ENCODE data around the gene ANKRD17.

ANKRD17 gene

DNA sequence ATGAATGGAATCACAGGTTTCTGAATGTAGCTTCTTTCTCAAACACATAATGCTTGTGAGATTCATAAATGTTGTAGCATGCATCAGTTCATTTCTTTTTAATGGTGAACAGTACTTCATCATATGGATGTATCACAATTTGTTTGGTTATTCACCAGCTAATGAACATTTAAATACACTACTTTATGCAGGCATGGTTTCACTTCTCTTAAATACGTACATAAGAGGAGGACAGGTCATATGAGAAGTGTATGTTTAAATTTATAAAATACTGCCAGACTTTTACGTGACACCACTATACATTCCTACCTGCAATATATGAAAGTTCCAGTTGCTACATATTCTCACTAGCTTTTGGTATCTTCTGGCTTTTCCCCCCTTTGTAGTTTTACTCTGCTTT is 65.4 kb downstream of the ANKRD17 start:
- H3K27me3 ChIP-seq (ENCODE audit: control insufficient read depth, insufficient read depth, low read length): no peaks in the 10 kb centered on the region
- no peak overlapping the region for H3K9ac ChIP-seq (ENCODE audit: low read depth, low read length)
- H3K4me3 ChIP-seq (ENCODE audit: low read depth, low read length): no peak overlapping the region
- H3K9me3 ChIP-seq (ENCODE audit: control insufficient read depth, insufficient read depth, low read length): no peaks in the 10 kb centered on the region
- H3K4me1 ChIP-seq (ENCODE audit: control insufficient read depth, insufficient read depth, low read length): no peaks in the 10 kb centered on the region
- no peaks in the 10 kb centered on the region for H3K36me3 ChIP-seq (ENCODE audit: control insufficient read depth, insufficient read depth, low read length)

DNA sequence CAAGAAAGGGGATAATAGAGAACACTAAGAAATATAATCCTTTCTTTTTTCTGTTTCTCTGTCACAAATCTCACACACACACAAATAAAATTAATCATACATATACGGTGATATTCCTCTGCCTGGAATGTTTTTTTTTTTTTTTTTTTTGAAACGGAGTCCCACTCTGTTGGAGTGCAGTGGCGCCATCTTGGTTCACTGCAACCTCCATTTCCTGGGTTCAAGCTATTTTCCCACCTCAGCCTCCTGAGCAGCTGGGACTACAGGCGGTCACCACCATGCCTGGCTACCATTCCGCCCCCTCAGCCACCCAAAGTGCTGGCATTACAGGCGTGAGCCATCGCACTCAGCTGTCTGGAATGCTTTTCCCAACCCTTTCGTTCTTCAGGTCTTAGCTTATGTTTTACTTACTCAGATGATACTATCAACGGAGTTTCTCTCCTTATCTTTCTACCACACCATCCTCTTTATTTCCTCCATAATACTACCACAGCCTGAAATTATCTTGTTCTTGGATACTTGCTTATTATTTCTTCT is 69.3 kb downstream of the ANKRD17 start:
- no peak overlapping the region for H3K9ac ChIP-seq (ENCODE audit: low read depth, low read length)
- no peaks in the 10 kb centered on the region for H3K9me3 ChIP-seq (ENCODE audit: control insufficient read depth, insufficient read depth, low read length)
- no peak overlapping the region for H3K4me3 ChIP-seq (ENCODE audit: low read depth, low read length)
- H3K36me3 ChIP-seq (ENCODE audit: control insufficient read depth, insufficient read depth, low read length): no peaks in the 10 kb centered on the region
- no peaks in the 10 kb centered on the region for H3K4me1 ChIP-seq (ENCODE audit: control insufficient read depth, insufficient read depth, low read length)
- no peaks in the 10 kb centered on the region for H3K27me3 ChIP-seq (ENCODE audit: control insufficient read depth, insufficient read depth, low read length)

DNA sequence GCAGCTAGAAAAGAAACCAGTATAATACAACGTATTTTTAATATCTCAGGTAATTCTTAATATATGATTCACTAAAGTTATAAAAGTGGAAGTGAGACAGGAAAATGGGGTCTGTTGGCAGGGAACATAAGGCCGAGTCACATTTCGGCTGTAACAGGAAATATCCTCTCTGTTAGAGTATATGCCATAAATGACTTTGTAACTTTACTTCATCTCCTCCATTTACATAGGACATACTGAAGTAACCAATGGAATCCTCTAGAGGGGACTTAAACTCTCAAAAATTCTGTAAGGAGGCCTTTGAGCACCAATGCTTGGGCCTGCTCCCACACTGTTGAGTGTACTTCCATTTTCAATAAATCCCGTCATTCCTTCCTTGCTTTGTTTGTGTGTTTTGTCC is 71.3 kb downstream of the ANKRD17 start:
- H3K27me3 ChIP-seq (ENCODE audit: control insufficient read depth, insufficient read depth, low read length): no peaks in the 10 kb centered on the region
- H3K9ac ChIP-seq (ENCODE audit: low read depth, low read length): no peak overlapping the region
- H3K4me3 ChIP-seq (ENCODE audit: low read depth, low read length): no peak overlapping the region
- H3K4me1 ChIP-seq (ENCODE audit: control insufficient read depth, insufficient read depth, low read length): no peaks in the 10 kb centered on the region
- no peaks in the 10 kb centered on the region for H3K9me3 ChIP-seq (ENCODE audit: control insufficient read depth, insufficient read depth, low read length)
- H3K36me3 ChIP-seq (ENCODE audit: control insufficient read depth, insufficient read depth, low read length): no peaks in the 10 kb centered on the region

DNA sequence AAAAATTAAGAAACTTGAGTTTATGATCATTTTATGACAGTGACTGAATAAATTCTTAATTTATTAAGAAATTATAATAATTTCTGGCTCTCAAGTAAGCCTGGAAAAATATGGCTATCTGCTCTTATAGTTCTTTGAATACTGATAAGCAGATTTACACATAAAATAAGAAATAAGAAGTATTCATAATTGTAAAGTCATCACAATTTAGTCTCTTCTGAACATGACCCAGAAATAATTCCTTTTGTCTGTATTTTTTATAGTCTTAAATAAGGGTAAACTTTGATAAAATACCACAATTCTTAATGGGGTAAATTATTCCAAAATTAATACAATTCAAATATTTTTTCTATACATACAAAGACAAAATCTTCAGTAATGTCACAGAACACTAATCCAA is 72.7 kb downstream of the ANKRD17 start:
- Histone ChIP-seq H3K36me3 (ENCODE audit: control insufficient read depth, insufficient read depth, low read length) (no peaks in the 10 kb centered on the region), H3K4me1 (ENCODE audit: control insufficient read depth, insufficient read depth, low read length) (no peaks in the 10 kb centered on the region), H3K9ac (ENCODE audit: low read depth, low read length) (no peak overlapping the region), H3K9me3 (ENCODE audit: control insufficient read depth, insufficient read depth, low read length) (no peaks in the 10 kb centered on the region), H3K27me3 (ENCODE audit: control insufficient read depth, insufficient read depth, low read length) (no peaks in the 10 kb centered on the region), H3K4me3 (ENCODE audit: low read depth, low read length) (no peak overlapping the region)

DNA sequence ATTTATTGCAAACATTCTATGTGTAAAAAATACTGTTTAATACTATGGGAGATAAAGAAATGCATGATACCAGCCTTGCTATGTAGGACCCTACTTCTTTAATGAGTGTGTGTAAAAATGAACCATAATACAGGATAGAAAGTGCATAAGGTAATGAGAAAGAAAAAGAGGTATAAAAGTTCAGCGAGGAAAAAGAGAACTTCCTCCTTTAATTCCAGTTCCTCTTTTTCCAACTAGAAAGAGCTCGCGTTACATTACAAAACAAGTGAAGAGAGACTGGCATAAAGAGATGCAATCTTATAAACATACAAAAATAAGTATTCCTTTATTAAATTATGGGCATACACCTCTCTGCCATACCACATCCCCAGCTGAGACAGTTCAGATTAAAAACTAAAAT is 77.4 kb downstream of the ANKRD17 start:
- no peaks in the 10 kb centered on the region for H3K36me3 ChIP-seq (ENCODE audit: control insufficient read depth, insufficient read depth, low read length)
- H3K9me3 ChIP-seq (ENCODE audit: control insufficient read depth, insufficient read depth, low read length): no peaks in the 10 kb centered on the region
- no peaks in the 10 kb centered on the region for H3K27me3 ChIP-seq (ENCODE audit: control insufficient read depth, insufficient read depth, low read length)
- H3K9ac ChIP-seq (ENCODE audit: low read depth, low read length): no peak overlapping the region
- H3K4me3 ChIP-seq (ENCODE audit: low read depth, low read length): no peak overlapping the region
- H3K4me1 ChIP-seq (ENCODE audit: control insufficient read depth, insufficient read depth, low read length): no peaks in the 10 kb centered on the region

DNA sequence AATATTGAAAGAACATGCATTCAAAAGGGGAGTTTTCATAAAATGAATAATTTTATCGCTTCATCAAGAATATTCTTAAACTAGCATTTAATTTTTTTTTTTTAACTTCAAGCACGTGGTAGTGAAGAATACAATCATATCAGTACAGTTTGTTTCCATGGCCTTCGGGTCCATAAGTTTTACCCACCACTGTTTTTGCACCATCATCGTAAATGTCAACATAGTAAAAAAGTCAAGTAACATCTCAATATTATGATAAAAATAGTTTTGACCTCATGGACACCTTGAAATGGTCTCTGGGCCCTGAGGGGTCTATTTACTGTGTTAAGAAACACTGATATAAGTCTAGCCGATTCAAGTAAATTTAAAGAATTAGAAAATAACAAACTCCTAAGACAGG is 80.2 kb downstream of the ANKRD17 start:
- Histone ChIP-seq H3K27me3 (ENCODE audit: control insufficient read depth, insufficient read depth, low read length) (no peaks in the 10 kb centered on the region), H3K4me1 (ENCODE audit: control insufficient read depth, insufficient read depth, low read length) (no peaks in the 10 kb centered on the region)

DNA sequence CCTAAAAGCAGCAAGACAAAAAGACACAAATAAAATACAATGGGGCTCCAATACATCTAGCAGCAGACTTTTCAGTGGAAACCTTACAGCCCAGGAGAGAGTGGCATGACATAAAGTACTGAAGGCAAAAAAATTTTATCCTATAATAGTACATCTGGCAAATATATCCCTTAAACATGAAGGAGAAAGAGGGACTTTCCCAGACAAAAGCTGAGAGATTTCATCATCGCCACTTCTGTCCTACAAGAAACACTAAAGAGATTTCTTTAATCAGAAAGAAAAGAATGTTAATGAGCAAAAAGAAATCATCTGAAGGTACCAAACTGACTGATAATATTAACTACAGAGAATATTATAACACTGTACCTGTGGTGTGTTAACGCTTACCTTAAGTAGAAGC is 86.4 kb downstream of the ANKRD17 start:
- H3K27me3 ChIP-seq (ENCODE audit: control insufficient read depth, insufficient read depth, low read length): no peaks in the 10 kb centered on the region
- H3K4me3 ChIP-seq (ENCODE audit: low read depth, low read length): no peak overlapping the region
- H3K4me1 ChIP-seq (ENCODE audit: control insufficient read depth, insufficient read depth, low read length): no peaks in the 10 kb centered on the region
- H3K36me3 ChIP-seq (ENCODE audit: control insufficient read depth, insufficient read depth, low read length): peaks cover 11% of the 10 kb centered on the region
- H3K9ac ChIP-seq (ENCODE audit: low read depth, low read length): no peak overlapping the region
- H3K9me3 ChIP-seq (ENCODE audit: control insufficient read depth, insufficient read depth, low read length): no peaks in the 10 kb centered on the region

More for the DNA sequence above, 80.2 kb downstream of the ANKRD17 start:
- Histone ChIP-seq H3K36me3 (ENCODE audit: control insufficient read depth, insufficient read depth, low read length) (no peaks in the 10 kb centered on the region), H3K9ac (ENCODE audit: low read depth, low read length) (no peak overlapping the region), H3K4me3 (ENCODE audit: low read depth, low read length) (no peak overlapping the region), H3K9me3 (ENCODE audit: control insufficient read depth, insufficient read depth, low read length) (no peaks in the 10 kb centered on the region)

DNA sequence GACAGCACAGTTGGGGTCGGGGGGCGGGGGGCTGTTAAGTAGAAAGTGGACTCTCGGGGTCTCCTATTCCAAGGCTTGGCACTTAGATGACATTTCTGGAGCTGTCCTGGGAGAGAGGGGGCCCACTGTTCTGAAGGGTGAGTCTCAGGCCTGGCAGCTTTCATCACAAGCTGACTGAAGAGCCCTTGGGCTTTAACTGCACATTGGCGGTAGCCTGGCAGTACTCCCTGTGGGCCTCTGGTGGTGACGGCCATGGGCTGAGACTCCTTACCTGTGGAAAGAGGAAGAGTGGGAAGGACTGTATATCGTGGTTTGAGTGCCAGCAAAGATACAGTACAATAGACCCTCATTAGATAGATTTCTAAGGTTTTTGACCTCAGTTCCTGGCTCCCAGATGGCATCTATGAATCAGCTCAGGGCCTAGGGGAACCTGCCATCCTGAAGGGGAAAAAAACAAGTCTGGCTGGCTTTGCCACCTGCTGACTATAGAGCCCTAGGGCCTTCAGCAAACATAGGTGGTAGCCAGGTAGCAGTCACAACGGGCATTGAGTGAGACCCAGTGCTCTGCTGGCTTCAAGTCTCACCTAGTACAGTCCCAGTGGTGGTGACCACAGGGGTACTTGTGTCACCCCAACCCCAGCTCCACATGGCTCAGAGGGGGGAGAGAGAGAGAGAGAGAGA is 87.9 kb downstream of the ANKRD17 start:
- Histone ChIP-seq H3K9ac (ENCODE audit: low read depth, low read length) (no peak overlapping the region), H3K4me3 (ENCODE audit: low read depth, low read length) (no peak overlapping the region), H3K4me1 (ENCODE audit: control insufficient read depth, insufficient read depth, low read length) (no peaks in the 10 kb centered on the region), H3K36me3 (ENCODE audit: control insufficient read depth, insufficient read depth, low read length) (peaks cover 11% of the 10 kb centered on the region), H3K27me3 (ENCODE audit: control insufficient read depth, insufficient read depth, low read length) (no peaks in the 10 kb centered on the region), H3K9me3 (ENCODE audit: control insufficient read depth, insufficient read depth, low read length) (no peaks in the 10 kb centered on the region)

DNA sequence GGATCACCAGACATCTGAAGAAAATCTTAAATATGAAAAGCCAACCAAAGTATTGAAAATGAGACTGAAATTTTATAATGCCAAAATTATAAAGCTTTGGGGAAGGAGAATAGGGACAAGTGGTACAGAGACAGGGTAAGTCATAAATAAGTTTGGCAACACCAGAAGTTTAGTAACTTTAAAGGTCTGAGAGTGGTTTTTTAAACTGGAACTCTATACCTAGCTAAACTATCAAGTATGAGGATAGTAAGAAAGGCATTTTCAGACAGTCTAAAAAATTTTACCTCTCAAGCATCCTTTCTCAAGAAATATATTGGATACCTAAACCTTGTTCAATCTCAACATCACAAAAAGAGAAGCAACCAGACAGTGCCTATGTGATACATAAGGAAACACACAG is 92.4 kb downstream of the ANKRD17 start:
- H3K27me3 ChIP-seq (ENCODE audit: control insufficient read depth, insufficient read depth, low read length): no peaks in the 10 kb centered on the region
- H3K4me3 ChIP-seq (ENCODE audit: low read depth, low read length): no peak overlapping the region
- H3K4me1 ChIP-seq (ENCODE audit: control insufficient read depth, insufficient read depth, low read length): no peaks in the 10 kb centered on the region
- H3K9me3 ChIP-seq (ENCODE audit: control insufficient read depth, insufficient read depth, low read length): no peaks in the 10 kb centered on the region
- H3K9ac ChIP-seq (ENCODE audit: low read depth, low read length): no peak overlapping the region
- H3K36me3 ChIP-seq (ENCODE audit: control insufficient read depth, insufficient read depth, low read length): peaks cover 11% of the 10 kb centered on the region

DNA sequence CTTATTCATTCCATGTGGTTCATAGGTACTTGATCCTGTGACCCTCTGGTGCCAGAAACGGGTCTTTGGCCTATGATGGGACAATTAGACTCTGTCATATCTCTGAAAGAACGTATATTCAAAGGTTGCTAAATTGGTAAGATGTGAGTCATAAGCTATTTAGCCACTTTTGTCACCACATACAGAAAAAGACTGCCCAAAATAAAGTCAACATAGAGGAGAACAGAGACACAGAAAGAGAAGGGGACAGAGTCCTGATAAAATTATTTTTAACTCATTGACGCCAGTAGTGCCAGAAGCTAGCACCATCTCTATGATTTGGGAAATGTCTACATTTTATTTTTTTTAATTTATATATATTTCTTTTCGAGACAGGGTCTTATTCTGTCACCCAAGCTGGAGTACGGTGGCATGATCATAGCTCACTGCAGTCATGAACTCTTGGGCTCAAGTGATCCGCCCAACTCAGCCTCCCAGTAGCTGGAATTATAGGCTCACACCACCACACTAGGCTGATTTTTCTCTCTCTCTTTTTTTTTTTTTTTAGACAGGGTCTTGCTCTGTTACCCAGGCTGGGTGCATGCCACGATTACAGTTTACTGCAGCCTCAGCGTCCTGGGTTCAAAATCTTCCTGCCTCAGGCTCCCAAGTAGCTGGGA is 96.9 kb downstream of the ANKRD17 start:
- H3K9ac ChIP-seq (ENCODE audit: low read depth, low read length): no peak overlapping the region
- no peaks in the 10 kb centered on the region for H3K36me3 ChIP-seq (ENCODE audit: control insufficient read depth, insufficient read depth, low read length)

DNA sequence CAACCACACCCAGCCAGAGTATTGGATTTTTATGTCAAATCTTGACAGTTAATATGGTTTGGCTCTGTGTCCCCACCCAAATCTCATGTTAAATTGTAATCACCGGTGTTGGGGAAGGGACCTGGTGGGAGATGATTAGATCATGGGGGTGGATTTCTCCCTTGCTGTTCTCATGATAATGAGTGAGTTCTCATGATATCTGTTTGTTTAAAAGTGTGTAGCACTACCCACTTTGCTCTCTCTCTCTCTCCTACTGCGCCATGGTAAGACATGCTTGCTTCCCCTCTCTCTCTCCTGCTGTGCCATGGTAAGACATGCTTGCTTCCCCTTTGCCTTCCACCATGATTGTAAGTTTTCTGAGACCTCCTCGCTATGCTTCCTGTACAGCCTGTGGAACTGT is 102.2 kb downstream of the ANKRD17 start:
- H3K27me3 ChIP-seq (ENCODE audit: control insufficient read depth, insufficient read depth, low read length): no peaks in the 10 kb centered on the region
- no peak overlapping the region for H3K4me3 ChIP-seq (ENCODE audit: low read depth, low read length)
- no peak overlapping the region for H3K9ac ChIP-seq (ENCODE audit: low read depth, low read length)
- no peaks in the 10 kb centered on the region for H3K4me1 ChIP-seq (ENCODE audit: control insufficient read depth, insufficient read depth, low read length)
- no peaks in the 10 kb centered on the region for H3K36me3 ChIP-seq (ENCODE audit: control insufficient read depth, insufficient read depth, low read length)
- H3K9me3 ChIP-seq (ENCODE audit: control insufficient read depth, insufficient read depth, low read length): no peaks in the 10 kb centered on the region

More for the DNA sequence above, 96.9 kb downstream of the ANKRD17 start:
- H3K4me3 ChIP-seq (ENCODE audit: low read depth, low read length): no peak overlapping the region
- H3K4me1 ChIP-seq (ENCODE audit: control insufficient read depth, insufficient read depth, low read length): no peaks in the 10 kb centered on the region
- no peaks in the 10 kb centered on the region for H3K9me3 ChIP-seq (ENCODE audit: control insufficient read depth, insufficient read depth, low read length)
- H3K27me3 ChIP-seq (ENCODE audit: control insufficient read depth, insufficient read depth, low read length): no peaks in the 10 kb centered on the region

DNA sequence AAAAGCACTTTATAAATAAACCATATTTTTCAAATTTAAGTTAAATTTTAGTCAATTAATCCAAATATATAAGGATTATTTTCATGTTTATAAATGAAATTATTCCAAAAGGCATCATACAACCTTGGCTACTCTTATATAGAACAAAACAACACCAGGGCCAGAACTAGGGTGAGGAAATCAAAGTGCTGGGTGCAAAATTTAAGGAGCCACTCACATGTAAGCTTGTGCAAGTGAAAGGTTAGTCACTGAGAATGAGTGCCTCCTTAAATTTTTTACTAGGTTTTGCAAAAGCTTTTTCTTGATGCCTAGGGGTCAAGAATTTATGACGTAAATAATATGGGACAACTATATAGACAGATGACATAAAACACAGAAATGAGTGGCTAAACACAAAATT is 105.7 kb downstream of the ANKRD17 start:
- Histone ChIP-seq H3K4me1 (ENCODE audit: control insufficient read depth, insufficient read depth, low read length) (no peaks in the 10 kb centered on the region), H3K36me3 (ENCODE audit: control insufficient read depth, insufficient read depth, low read length) (no peaks in the 10 kb centered on the region), H3K27me3 (ENCODE audit: control insufficient read depth, insufficient read depth, low read length) (no peaks in the 10 kb centered on the region), H3K9ac (ENCODE audit: low read depth, low read length) (no peak overlapping the region), H3K9me3 (ENCODE audit: control insufficient read depth, insufficient read depth, low read length) (no peaks in the 10 kb centered on the region), H3K4me3 (ENCODE audit: low read depth, low read length) (no peak overlapping the region)

All from iPS-15b (cell line).